HUES48 (cell line): ENCODE measurements around the gene POU2F2.
"Not testable (repeated sequence)": the region's sequence is repeated elsewhere in the genome, so short reads cannot be mapped to it uniquely, and the experiment has no call there.

Experiments used
- H3K27ac ChIP-seq: one replicate; pipeline ENCODE4 v1.7.0; 2013; ENCODE audit warnings: low read depth, low read length, inconsistent platforms
- H3K27me3 ChIP-seq: 2 replicates; pipeline ENCODE4 v1.6.1; 2013; ENCODE audit warnings: mild to moderate bottlenecking, low read length; ENCODE audit not compliant: control insufficient read depth, insufficient read depth
- H3K36me3 ChIP-seq: 2 replicates; pipeline ENCODE4 v1.6.1; 2013; ENCODE audit warnings: low read length; ENCODE audit not compliant: control insufficient read depth, insufficient read depth
- H3K4me1 ChIP-seq: 2 replicates; pipeline ENCODE4 v1.6.1; 2013; ENCODE audit warnings: mild to moderate bottlenecking, low read length; ENCODE audit not compliant: control insufficient read depth, insufficient read depth
- H3K4me3 ChIP-seq: 2 replicates; pipeline ENCODE4 v1.5.1; 2013; ENCODE audit warnings: mild to moderate bottlenecking, low read depth, low read length
- H3K9ac ChIP-seq: 2 replicates; pipeline ENCODE4 v1.6.1; 2013; ENCODE audit warnings: mild to moderate bottlenecking, low read depth, low read length, moderate library complexity
- H3K9me3 ChIP-seq: 2 replicates; pipeline ENCODE4 v1.6.1; 2013; ENCODE audit warnings: low read length; ENCODE audit not compliant: control insufficient read depth, insufficient read depth

POU2F2 gene

DNA sequence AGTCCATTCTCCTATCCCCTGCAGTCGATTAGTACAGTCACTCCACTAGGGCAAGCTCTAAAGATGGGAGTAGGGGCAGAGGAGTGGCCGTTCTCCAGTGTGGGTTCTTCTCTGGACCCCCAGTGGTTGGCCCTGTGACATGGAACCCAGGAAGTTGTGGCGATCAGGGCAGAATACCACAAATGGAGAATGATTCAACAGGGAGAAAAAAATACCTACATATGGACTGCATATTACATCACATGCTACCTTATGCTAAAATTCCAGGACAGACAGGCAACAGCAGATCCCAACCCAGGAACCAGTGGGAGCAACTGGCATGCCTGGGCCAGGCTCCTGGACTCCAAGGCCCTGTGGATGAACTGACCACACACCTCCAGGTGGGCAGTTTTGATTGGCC is 20.4 kb downstream of the POU2F2 start:
- H3K36me3 ChIP-seq: no peaks in the 10 kb centered on the region
- H3K4me3 ChIP-seq: no peak overlapping the region
- no peaks in the 10 kb centered on the region for H3K27me3 ChIP-seq
- H3K27ac ChIP-seq: no peak overlapping the region
- H3K9ac ChIP-seq: no peak overlapping the region
- H3K4me1 ChIP-seq: peaks cover 23% of the 10 kb centered on the region
- no peaks in the 10 kb centered on the region for H3K9me3 ChIP-seq

DNA sequence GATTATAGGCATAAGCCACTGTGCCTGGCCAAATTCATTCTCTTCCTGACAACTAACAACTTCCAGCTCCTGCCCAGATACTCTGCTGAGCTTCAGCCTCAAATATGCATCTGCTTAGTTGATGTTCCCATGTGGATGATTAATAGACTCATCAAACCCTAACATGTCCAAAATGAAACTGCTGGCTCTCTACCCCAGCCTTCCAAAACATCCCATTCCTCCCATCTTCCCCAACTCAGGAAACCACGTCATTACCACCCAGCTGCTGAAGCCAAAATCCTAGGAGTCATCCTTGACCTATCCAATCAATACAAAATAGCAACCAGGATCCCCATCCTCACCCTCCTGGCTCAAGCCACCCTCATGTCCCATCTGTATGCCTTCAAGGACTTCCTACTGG is 20.9 kb downstream of the POU2F2 start:
- H3K27ac ChIP-seq: no peak overlapping the region
- H3K9ac ChIP-seq: no peak overlapping the region
- H3K27me3 ChIP-seq: no peaks in the 10 kb centered on the region
- no peaks in the 10 kb centered on the region for H3K9me3 ChIP-seq
- no peaks in the 10 kb centered on the region for H3K36me3 ChIP-seq
- H3K4me3 ChIP-seq: no peak overlapping the region
- peaks cover 23% of the 10 kb centered on the region for H3K4me1 ChIP-seq

DNA sequence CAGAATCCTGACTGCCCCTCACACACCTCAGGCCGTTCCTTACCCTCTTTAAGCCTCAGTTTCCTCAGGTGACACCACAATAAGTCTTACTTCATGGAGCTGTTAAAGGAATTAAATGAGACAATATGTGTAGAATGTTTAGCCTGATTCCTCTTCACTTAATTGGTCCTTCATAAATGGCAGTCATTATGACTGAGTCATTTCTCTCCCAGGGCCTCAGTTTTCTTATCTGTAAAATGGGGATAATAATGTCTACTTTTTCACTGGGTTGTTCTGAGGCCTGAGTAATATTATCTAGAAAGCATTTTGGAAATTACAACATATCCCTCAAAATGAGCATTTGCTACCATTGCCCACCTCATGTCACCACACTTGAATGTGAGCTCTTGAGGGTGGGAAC is 21.6 kb downstream of the POU2F2 start:
- Histone ChIP-seq H3K9me3 (no peaks in the 10 kb centered on the region), H3K4me1 (peaks cover 23% of the 10 kb centered on the region), H3K27ac (no peak overlapping the region), H3K36me3 (no peaks in the 10 kb centered on the region), H3K4me3 (no peak overlapping the region), H3K27me3 (no peaks in the 10 kb centered on the region), H3K9ac (no peak overlapping the region)

DNA sequence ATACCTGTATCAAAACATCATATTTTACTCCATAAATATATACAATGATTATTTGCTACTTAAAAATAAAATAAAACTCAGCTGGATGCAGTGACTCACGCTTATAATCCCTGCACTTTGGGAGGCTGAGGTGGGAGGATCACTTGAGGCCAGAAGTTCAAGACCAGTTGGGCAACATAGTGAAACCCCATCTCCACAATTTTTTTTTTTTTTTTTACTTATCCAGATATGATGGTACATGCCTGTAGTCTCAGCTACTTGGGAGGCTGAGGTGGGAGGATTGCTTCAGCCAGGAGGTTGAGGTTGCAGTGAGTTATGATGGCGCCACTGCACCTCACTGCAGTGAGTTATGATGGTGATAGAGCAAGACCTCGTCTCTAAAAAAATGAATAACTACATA is 22.4 kb downstream of the POU2F2 start:
- Histone ChIP-seq H3K4me3 (no peak overlapping the region), H3K9ac (no peak overlapping the region), H3K27ac (no peak overlapping the region), H3K9me3 (no peaks in the 10 kb centered on the region), H3K4me1 (peaks cover 23% of the 10 kb centered on the region), H3K27me3 (no peaks in the 10 kb centered on the region), H3K36me3 (no peaks in the 10 kb centered on the region)

DNA sequence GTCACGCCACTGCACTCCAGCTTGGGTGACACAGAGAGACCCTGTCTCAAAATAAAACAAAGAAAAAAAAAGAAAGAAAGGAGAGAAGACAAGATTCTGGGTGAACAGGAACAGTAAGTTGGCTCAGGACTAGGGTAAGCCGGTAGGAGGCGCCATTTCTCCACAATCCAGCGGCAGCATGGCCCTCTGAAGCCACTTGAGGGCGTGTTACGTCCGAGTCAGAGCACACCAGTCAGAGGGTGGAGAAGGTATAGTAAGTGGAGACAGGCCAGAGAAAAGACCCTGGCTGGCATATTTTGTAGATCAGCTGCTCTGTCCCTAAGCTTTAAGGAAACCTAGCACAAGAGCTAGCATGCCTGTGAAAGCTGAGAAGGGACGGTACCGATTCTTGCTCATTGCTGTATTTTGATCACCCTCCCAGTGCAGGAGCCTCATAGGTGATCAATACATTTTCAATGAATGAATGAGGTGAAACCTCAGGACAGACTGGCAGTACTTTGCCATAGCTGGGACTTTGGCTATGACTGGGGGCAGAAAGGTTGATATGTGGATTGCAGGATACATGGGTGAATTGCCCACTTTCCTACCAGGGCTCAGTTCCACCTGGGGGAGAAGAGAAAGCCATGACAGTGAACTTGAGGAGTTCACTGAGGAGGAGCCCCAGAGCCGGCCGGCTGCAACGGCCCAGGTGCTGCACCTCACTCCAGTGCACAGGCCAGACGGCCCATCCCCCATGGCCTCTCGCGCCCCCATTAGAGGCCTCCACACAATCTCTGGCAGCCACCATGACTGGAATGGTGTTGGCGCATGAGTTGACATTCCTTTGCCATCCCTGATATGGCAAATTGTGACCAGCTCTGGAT is 23.5 kb downstream of the POU2F2 start:
- Histone ChIP-seq H3K27me3 (no peaks in the 10 kb centered on the region), H3K27ac (no peak overlapping the region), H3K36me3 (no peaks in the 10 kb centered on the region), H3K4me3 (no peak overlapping the region), H3K9ac (no peak overlapping the region), H3K9me3 (no peaks in the 10 kb centered on the region), H3K4me1 (peaks cover 14% of the 10 kb centered on the region)

DNA sequence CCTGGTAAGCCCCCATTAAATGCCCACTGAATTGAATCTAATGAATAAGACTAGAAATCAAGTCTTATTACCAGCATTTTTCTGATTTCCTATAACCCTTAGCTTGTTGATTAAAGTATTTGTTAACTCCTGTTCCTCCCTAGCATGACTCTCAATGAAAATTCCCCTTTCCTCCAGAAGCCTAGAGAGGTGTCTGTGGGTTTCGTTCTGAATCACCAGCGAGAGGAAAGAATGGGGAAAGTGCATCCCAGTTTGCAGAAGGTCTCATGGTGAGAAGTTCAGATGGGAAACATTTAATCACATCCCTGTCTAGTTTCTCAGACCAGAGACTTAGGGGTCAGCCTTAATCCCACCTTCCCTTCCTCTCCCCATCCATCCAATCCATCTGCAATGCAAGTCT is 26.9 kb downstream of the POU2F2 start:
- Histone ChIP-seq H3K4me1 (peaks cover 8% of the 10 kb centered on the region), H3K27me3 (no peaks in the 10 kb centered on the region), H3K27ac (no peak overlapping the region), H3K4me3 (no peak overlapping the region), H3K9ac (no peak overlapping the region), H3K36me3 (no peaks in the 10 kb centered on the region), H3K9me3 (no peaks in the 10 kb centered on the region)

DNA sequence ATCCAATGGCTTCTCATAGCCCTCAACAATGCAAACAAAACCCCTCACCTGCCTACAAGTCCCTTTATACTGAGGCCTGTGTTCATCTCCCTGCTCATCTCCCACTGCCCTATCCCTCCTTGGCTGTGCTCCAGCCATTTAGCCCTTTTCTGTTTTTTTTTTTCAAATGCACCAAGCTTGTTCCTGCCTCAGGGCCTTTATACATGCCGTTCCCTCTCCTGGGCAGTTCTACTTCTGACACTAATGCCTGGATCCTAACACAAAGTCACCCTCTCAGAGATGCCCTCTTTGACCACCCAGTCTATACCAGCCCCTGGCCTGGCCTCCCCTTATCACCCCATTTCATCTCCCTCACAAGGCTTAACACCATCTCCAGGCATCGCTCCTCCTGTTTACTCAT is 29.4 kb downstream of the POU2F2 start:
- H3K36me3 ChIP-seq: no peaks in the 10 kb centered on the region
- no peak overlapping the region for H3K27ac ChIP-seq
- no peak overlapping the region for H3K4me3 ChIP-seq
- H3K4me1 ChIP-seq: peaks cover 8% of the 10 kb centered on the region; the same call in 1 of the 2 replicates
- H3K27me3 ChIP-seq: no peaks in the 10 kb centered on the region
- H3K9ac ChIP-seq: no peak overlapping the region
- no peaks in the 10 kb centered on the region for H3K9me3 ChIP-seq

DNA sequence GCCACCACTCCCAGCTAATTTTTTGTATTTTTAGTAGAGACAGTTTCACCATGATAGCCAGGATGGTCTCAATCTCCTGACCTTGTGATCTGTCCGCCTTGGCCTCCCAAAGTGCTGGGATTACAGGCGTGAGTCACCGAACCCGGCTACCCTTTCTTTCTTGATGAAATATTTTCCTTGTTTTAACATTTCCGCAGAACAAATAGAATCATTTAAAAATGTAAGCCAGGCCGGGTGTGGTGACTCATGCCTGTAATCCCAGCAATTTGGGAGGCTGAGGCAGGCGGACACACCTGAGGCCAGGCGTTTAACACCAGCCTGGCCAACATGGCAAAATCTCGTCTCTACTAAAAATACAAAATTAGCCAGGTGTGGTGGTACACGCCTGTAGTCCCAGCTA is 32.0 kb downstream of the POU2F2 start:
- H3K4me3 ChIP-seq, H3K36me3 ChIP-seq, H3K27ac ChIP-seq, H3K9me3 ChIP-seq, H3K27me3 ChIP-seq, H3K9ac ChIP-seq: not testable (repeated sequence)
- peaks cover 11% of the 10 kb centered on the region for H3K4me1 ChIP-seq

DNA sequence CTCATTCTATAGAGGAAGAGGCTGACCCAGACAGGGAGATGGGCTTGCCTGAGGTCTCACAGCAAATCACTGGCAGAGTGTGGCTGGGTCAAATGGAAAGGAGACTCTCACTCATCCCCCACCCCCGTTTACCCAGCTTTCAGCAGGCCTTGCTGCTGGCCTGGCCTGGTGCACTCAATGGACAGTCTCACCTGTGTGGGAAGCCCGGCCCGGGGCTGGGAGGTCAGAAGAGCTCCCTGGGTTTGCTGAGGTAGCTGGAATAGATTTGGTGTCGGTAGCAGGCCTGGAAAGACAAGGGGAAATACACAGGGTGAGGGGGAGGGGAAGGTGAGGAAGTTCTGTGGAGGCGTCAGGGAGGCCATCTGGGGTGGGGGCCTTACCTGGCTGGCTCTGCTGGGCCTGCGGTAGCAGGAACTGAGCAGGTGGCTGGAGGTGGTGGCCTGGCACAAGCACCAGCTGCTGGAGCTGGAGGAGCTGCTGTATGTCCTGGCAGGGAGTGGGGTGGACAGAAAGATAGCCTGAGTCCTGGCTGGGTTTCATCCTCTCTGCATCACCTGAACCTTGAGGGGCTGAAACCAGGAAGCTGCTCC is 32.8 kb downstream of the POU2F2 start:
- no peak overlapping the region for H3K9ac ChIP-seq
- H3K36me3 ChIP-seq: no peaks in the 10 kb centered on the region
- no peak overlapping the region for H3K27ac ChIP-seq
- H3K27me3 ChIP-seq: no peaks in the 10 kb centered on the region
- H3K4me1 ChIP-seq: peaks cover 11% of the 10 kb centered on the region
- H3K9me3 ChIP-seq: no peaks in the 10 kb centered on the region
- H3K4me3 ChIP-seq: no peak overlapping the region

DNA sequence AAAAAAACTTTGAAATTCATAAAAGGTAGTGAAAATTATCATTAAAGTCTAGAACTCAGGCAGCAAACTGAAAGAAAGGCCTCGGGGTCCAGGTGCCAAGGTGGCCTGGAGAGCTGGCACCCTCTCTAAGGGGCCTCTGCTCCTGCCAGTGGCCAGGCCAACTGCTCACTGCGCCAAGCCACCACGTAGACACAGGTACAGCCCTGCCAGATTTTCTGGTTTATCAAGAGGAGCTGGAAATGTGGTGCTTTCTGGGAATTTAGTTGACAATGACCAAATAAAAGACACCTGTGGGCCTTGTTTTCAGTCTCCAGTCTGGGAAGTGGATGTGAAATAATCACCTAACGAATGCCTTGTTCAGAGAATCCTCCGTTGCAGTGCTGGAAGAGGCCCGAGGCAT is 33.5 kb downstream of the POU2F2 start:
- no peaks in the 10 kb centered on the region for H3K27me3 ChIP-seq

DNA sequence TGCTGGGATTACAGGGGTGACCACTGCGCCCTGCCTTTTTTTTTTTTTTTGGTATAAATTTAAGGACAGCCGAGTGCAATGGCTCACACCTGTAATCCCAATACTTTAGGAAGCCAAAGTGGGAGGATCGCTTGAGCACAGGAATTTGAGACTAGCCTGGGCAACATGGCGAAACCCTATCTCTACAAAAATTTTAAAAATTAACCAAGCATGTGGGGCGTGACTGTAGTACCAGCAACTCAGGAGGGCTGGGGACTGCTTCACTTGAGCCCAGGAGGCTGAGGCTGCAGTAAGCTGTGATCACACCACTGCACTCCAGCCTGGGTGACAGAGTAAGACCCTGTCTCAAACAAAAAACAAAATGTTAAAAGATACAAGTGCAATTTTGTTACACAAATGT is 34.8 kb downstream of the POU2F2 start:
- Histone ChIP-seq H3K27ac (no peak overlapping the region), H3K9ac (no peak overlapping the region), H3K4me1 (peaks cover 11% of the 10 kb centered on the region), H3K27me3 (no peaks in the 10 kb centered on the region), H3K9me3 (no peaks in the 10 kb centered on the region), H3K4me3 (no peak overlapping the region), H3K36me3 (no peaks in the 10 kb centered on the region)

More for the DNA sequence above, 33.5 kb downstream of the POU2F2 start:
- no peak overlapping the region for H3K9ac ChIP-seq
- no peak overlapping the region for H3K4me3 ChIP-seq
- no peaks in the 10 kb centered on the region for H3K36me3 ChIP-seq
- H3K9me3 ChIP-seq: no peaks in the 10 kb centered on the region
- no peak overlapping the region for H3K27ac ChIP-seq
- H3K4me1 ChIP-seq: peaks cover 11% of the 10 kb centered on the region
